H1 (cell line): ENCODE measurements around the gene SERPINB6. TPM values are rescaled to one million over a fixed set of nuclear protein-coding genes. Genes with fewer than 3 reads are reported as not detected.

ENCODE experiments used
- CTCF ChIA-PET: fragments of 300-600 bp; sonication (Branson Sonifier 250); formaldehyde crosslinking; loops from one replicate; lab custom pipeline; 2021; ENCODE audit not compliant: partially characterized antibody; lab: Charles Lee
- POLR2A ChIA-PET: fragments of 300-600 bp; sonication (Branson Sonifier 250); formaldehyde crosslinking; loops from one replicate; lab custom pipeline; 2021; ENCODE audit warnings: inconsistent platforms; ENCODE audit not compliant: partially characterized antibody; lab: Charles Lee
- DNase-seq, 2 experiments: peaks; one replicate each; pipeline versions ENCODE4 v3.0.0 to v3.0.0-alpha.2; 2010 to 2022; ENCODE audit warnings: low spot score in 2 of 2, low read depth in 1 of 2, mixed read lengths in 1 of 2
- FAIRE-seq: peaks from 2 replicates; lab custom pipeline; 2011; peaks lifted over from hg19 to GRCh38; lab: Jason Lieb, UNC
- H2AFZ ChIP-seq: 2 replicates; pipeline ENCODE4 v1.8.1; 2012; ENCODE audit warnings: low read length, inconsistent platforms
- H2AK5ac ChIP-seq: 2 replicates; pipeline ENCODE4 v1.6.1; 2013; ENCODE audit warnings: low read depth, low read length
- H2BK120ac ChIP-seq: replicated peaks from 2 replicates; pipeline ENCODE3; 2013; ENCODE audit warnings: low read depth, low read length, inconsistent platforms
- H2BK12ac ChIP-seq: 2 replicates; pipeline ENCODE4 v1.6.1; 2013; ENCODE audit warnings: low read depth, low read length
- H2BK15ac ChIP-seq: 2 replicates; pipeline ENCODE4 v1.6.1; 2013; ENCODE audit warnings: low read length
- H2BK20ac ChIP-seq: 2 replicates; pipeline ENCODE4 v1.6.1; 2013; ENCODE audit warnings: low read length
- H2BK5ac ChIP-seq: 2 replicates; pipeline ENCODE4 v1.6.1; 2013; ENCODE audit warnings: low read depth, low read length
- H3K14ac ChIP-seq: 2 replicates; pipeline ENCODE4 v1.6.1; 2013; ENCODE audit warnings: inconsistent platforms; ENCODE audit not compliant: insufficient read length
- H3K18ac ChIP-seq: 2 replicates; pipeline ENCODE4 v1.6.1; 2013; ENCODE audit warnings: low read length; ENCODE audit errors: extremely low read depth
- H3K23ac ChIP-seq: 2 replicates; pipeline ENCODE4 v1.6.1; 2013; ENCODE audit warnings: inconsistent platforms; ENCODE audit not compliant: insufficient read length
- H3K23me2 ChIP-seq: 2 replicates; pipeline ENCODE4 v1.6.1; 2013; ENCODE audit warnings: low read depth, low read length
- H3K27ac ChIP-seq: 2 replicates; pipeline ENCODE4 v1.6.1; 2011; ENCODE audit warnings: low read depth, low read length, inconsistent platforms
- H3K27me3 ChIP-seq, 4 experiments: replicated peaks in 1 of 4; 1 replicate in 1 of 4; 2 replicates in 3 of 4; pipeline versions ENCODE4 v1.6.1 to v1.8.1; 2011 to 2013; ENCODE audit warnings: low read length in 3 of 4, mild to moderate bottlenecking in 3 of 4, inconsistent platforms in 2 of 4, mixed read lengths in 2 of 4, moderate library complexity in 1 of 4; ENCODE audit not compliant: control insufficient read depth in 3 of 4, insufficient read depth in 3 of 4; ENCODE audit errors: extremely low read depth in 1 of 4
- H3K36me3 ChIP-seq, 4 experiments: 2 replicates each; pipeline versions ENCODE4 v1.6.1 to v1.8.1; 2011 to 2013; ENCODE audit warnings: mild to moderate bottlenecking in 4 of 4, low read length in 3 of 4, moderate library complexity in 2 of 4, control low read depth in 1 of 4, inconsistent platforms in 1 of 4; ENCODE audit not compliant: insufficient read depth in 4 of 4, control insufficient read depth in 2 of 4
- H3K4ac ChIP-seq: replicated peaks from 2 replicates; pipeline ENCODE3; 2013; ENCODE audit warnings: low read length, low read depth, mixed read lengths, inconsistent platforms; ENCODE audit not compliant: insufficient read length
- H3K4me1 ChIP-seq, 4 experiments: replicated peaks in 1 of 4; 1 replicate in 1 of 4; 2 replicates in 3 of 4; pipeline versions ENCODE4 v1.6.1 to v1.8.1; 2011 to 2013; ENCODE audit warnings: low read length in 3 of 4, inconsistent platforms in 2 of 4, mixed read lengths in 1 of 4; ENCODE audit not compliant: insufficient read depth in 4 of 4, control insufficient read depth in 3 of 4
- H3K4me2 ChIP-seq, 2 experiments: 2 replicates each; pipeline versions ENCODE4 v1.6.1 to v1.8.1; 2011 to 2013; ENCODE audit warnings: low read depth in 2 of 2, low read length in 2 of 2, control low read depth in 1 of 2, inconsistent platforms in 1 of 2, mild to moderate bottlenecking in 1 of 2; ENCODE audit not compliant: insufficient read depth in 1 of 2
- H3K4me3 ChIP-seq, 4 experiments: fragments of 200-600, 300-600 bp in 1 of 4; sonication (generic), shearing (Covaris generic), sonication (Bioruptor Twin) in 1 of 4; 2 replicates each; pipeline versions ENCODE4 v1.5.1 to v1.8.1; 2011 to 2016; ENCODE audit warnings: low read length in 4 of 4, low read depth in 3 of 4, control low read depth in 2 of 4, inconsistent platforms in 2 of 4, mild to moderate bottlenecking in 2 of 4, mixed read lengths in 1 of 4, moderate library complexity in 1 of 4; ENCODE audit not compliant: insufficient read depth in 2 of 4; ENCODE audit errors: extremely low read depth in 1 of 4
- H3K56ac ChIP-seq: replicated peaks from 2 replicates; pipeline ENCODE3; 2013; ENCODE audit warnings: low read depth, mild to moderate bottlenecking, mixed read lengths, low read length, inconsistent platforms; ENCODE audit not compliant: insufficient read length
- H3K79me1 ChIP-seq: 2 replicates; pipeline ENCODE4 v1.6.1; 2013; ENCODE audit warnings: low read depth, low read length, control low read depth
- H3K79me2 ChIP-seq, 2 experiments: 2 replicates each; pipeline versions ENCODE4 v1.6.1 to v1.8.1; 2012 to 2013; ENCODE audit warnings: low read length in 2 of 2, mild to moderate bottlenecking in 2 of 2, inconsistent platforms in 1 of 2; ENCODE audit not compliant: insufficient read depth in 2 of 2, control insufficient read depth in 1 of 2
- H3K9ac ChIP-seq, 4 experiments: replicated peaks in 1 of 4; 1 replicate in 1 of 4; 2 replicates in 3 of 4; pipeline versions ENCODE4 v1.6.1 to v1.8.1; 2011 to 2013; ENCODE audit warnings: low read depth in 3 of 4, low read length in 3 of 4, control low read depth in 2 of 4, mild to moderate bottlenecking in 2 of 4, moderate library complexity in 2 of 4, inconsistent platforms in 1 of 4; ENCODE audit errors: extremely low read depth in 1 of 4
- H3K9me3 ChIP-seq, 2 experiments: 2 replicates each; pipeline versions ENCODE4 v1.6.1 to v1.8.1; 2012 to 2013; ENCODE audit warnings: mild to moderate bottlenecking in 2 of 2, moderate library complexity in 2 of 2, control low read depth in 1 of 2, inconsistent platforms in 1 of 2, low read depth in 1 of 2, low read length in 1 of 2, mixed read lengths in 1 of 2; ENCODE audit not compliant: insufficient read depth in 2 of 2
- H4K20me1 ChIP-seq, 2 experiments: replicated peaks in 1 of 2; 2 replicates each; pipeline versions ENCODE3 to v1.8.1; 2011 to 2013; ENCODE audit warnings: inconsistent platforms in 2 of 2, low read length in 2 of 2, mild to moderate bottlenecking in 1 of 2; ENCODE audit not compliant: insufficient read depth in 2 of 2, control insufficient read depth in 1 of 2
- H4K5ac ChIP-seq: 2 replicates; pipeline ENCODE4 v1.6.1; 2013; ENCODE audit warnings: low read length, low read depth, mixed read lengths, inconsistent platforms; ENCODE audit not compliant: insufficient read length
- H4K8ac ChIP-seq: 2 replicates; pipeline ENCODE4 v1.8.0; 2013; ENCODE audit warnings: mild to moderate bottlenecking, moderate library complexity, low read length, inconsistent platforms; ENCODE audit not compliant: insufficient read depth; ENCODE audit errors: extremely low read depth
- H4K91ac ChIP-seq: replicated peaks from 2 replicates; pipeline ENCODE3; 2013; ENCODE audit warnings: low read length, mixed read lengths, inconsistent platforms; ENCODE audit not compliant: insufficient read length
- ASH2L ChIP-seq: fragments of 200-600, 300-600 bp; sonication (generic); IDR thresholded peaks from one replicate; pipeline ENCODE4 v1.7.1; 2017; ENCODE audit warnings: low read length
- ATF3 ChIP-seq: IDR thresholded peaks from 2 replicates; pipeline ENCODE4 v1.6.1; 2011; ENCODE audit warnings: low read depth, mild to moderate bottlenecking, low read length; ENCODE audit not compliant: insufficient read depth
- CREB1 ChIP-seq: IDR thresholded peaks from 2 replicates; pipeline ENCODE4 v1.6.1; 2012; ENCODE audit warnings: inconsistent platforms
- EZH2 ChIP-seq: fragments of 200-600 bp; sonication (generic); IDR thresholded peaks from 2 replicates; pipeline ENCODE4 v1.7.1; 2012; ENCODE audit warnings: low read depth, mild to moderate bottlenecking, moderate library complexity, low read length, inconsistent platforms; ENCODE audit not compliant: severe bottlenecking
- MAFK ChIP-seq: IDR thresholded peaks from 2 replicates; pipeline ENCODE4 v1.6.1; 2012; ENCODE audit warnings: low read depth, mild to moderate bottlenecking, improper control_type of control experiment, low read length
- POLR2AphosphoS5 ChIP-seq: IDR thresholded peaks from 2 replicates; pipeline ENCODE4 v1.6.1; 2011; ENCODE audit warnings: low read depth, low read length
- RFX5 ChIP-seq: IDR thresholded peaks from 2 replicates; pipeline ENCODE4 v1.6.1; 2011; ENCODE audit warnings: low read depth, low read length, improper control_type of control experiment, borderline replicate concordance
- RNF2 ChIP-seq: fragments of 200-900, 300-1000 bp; sonication (generic); IDR thresholded peaks from 2 replicates; pipeline ENCODE4 v1.7.1; 2016; ENCODE audit warnings: borderline replicate concordance, low read depth, mild to moderate bottlenecking, antibody characterized with exemption, low read length; ENCODE audit not compliant: poor library complexity, severe bottlenecking; ENCODE audit errors: missing control alignments
- SP2 ChIP-seq: IDR thresholded peaks from 2 replicates; pipeline ENCODE4 v1.6.1; 2012; ENCODE audit warnings: mild to moderate bottlenecking, low read length, inconsistent platforms
- SRF ChIP-seq: IDR thresholded peaks from 2 replicates; pipeline ENCODE4 v1.6.1; 2011; ENCODE audit warnings: mild to moderate bottlenecking, low read depth, low read length, moderate library complexity
- TAF7 ChIP-seq: optimal IDR thresholded peaks from 2 replicates; pipeline ENCODE3; 2011; ENCODE audit warnings: low read depth, mild to moderate bottlenecking, inconsistent platforms, low read length, moderate library complexity, borderline replicate concordance
- WGBS, 2 experiments: shearing (Covaris generic) in 1 of 2; methylation state at CpG; one replicate each; pipeline versions ENCODE4 v1.1.6 to v1.1.7; 2013 to 2015; ENCODE audit warnings: low lambda C conversion rate in 2 of 2, mixed read lengths in 2 of 2, inconsistent platforms in 1 of 2, low coverage in 1 of 2, missing lambda C conversion rate in 1 of 2; ENCODE audit not compliant: insufficient replicate concordance in 2 of 2, insufficient coverage in 1 of 2, insufficient read length in 1 of 2; ENCODE audit errors: extremely low coverage in 1 of 2, missing lambda C conversion rate in 1 of 2; 5-methylcytosine and 5-hydroxymethylcytosine counted together
- polyA plus RNA-seq, 7 experiments: library from polyadenylated mRNA; depleted of rRNA in 3 of 7; stranded (reverse) in 5 of 7; unstranded in 2 of 7; fragments of >200 nt in 5 of 7; fragments of 200-250 nt in 2 of 7; gene quantifications; 1 replicate in 5 of 7; 2 replicates in 1 of 7; 4 replicates in 1 of 7; pipeline versions ENCODE4 v1.2.1 to v1.2.3, GENCODE V29; 2011 to 2013; ENCODE audit warnings: missing spikeins in 2 of 7, mixed read lengths in 2 of 7
- total RNA-seq: library from RNA; stranded (reverse); fragmentation: NEBNext Ultra II Directional; extraction: Animal tissue kit (Norgen Biotek cat#: 25700); gene quantifications from 2 replicates; pipeline ENCODE4 v1.2.1, GENCODE V29; 2021

Gene SERPINB6
- total and polyA plus RNA-seq, 2 of the 8 experiments (the other 6 are each of a cell fraction or from before 2014, with no cell fraction given): 27.2 to 29.4 TPM

GRCh38 chr6:2913621-2914317 is 57.6 kb downstream of the SERPINB6 start:
- Histone ChIP-seq H3K23me2 (no peaks in the 10 kb centered on the region), H3K79me1 (no peaks in the 10 kb centered on the region), H3K9me3 (no peaks in the 10 kb centered on the region), H2AK5ac (0 out of 2 replicates have a peak overlapping the region, but pooled peaks have one; percentile 26), H3K4ac (no peak overlapping the region), H3K79me2 (no peaks in the 10 kb centered on the region), H2BK20ac (peak overlapping the region; percentile 74; the same call in 1 of the 2 replicates), H3K9ac (no peak overlapping the region; a peak in 1 of 7 replicates), H2BK120ac (peak overlapping the region; percentile 59), H3K27ac (no peak overlapping the region), H3K18ac (peak overlapping the region; percentile 20; the same call in 1 of the 2 replicates), H3K14ac (no peak overlapping the region), H3K4me1 (peaks cover 6 to 23% (median 21%) of the 10 kb centered on the region in 4 experiments), H3K27me3 (no peaks in the 10 kb centered on the region), H3K36me3 (no peaks in the 10 kb centered on the region), H3K4me3 (no peak overlapping the region), H2BK15ac (no peak overlapping the region), H3K56ac (no peak overlapping the region), H4K8ac (no peak overlapping the region), H2AFZ (no peak overlapping the region), H2BK5ac (peak overlapping the region; percentile 18; the same call in 1 of the 2 replicates), H4K20me1 (no peaks in the 10 kb centered on the region), H4K5ac (peak overlapping the region; percentile 8), H3K4me2 (no peak overlapping the region), H2BK12ac (peak overlapping the region; percentile 88), H3K23ac (no peak overlapping the region), H4K91ac (peak overlapping the region; percentile 45)
- CTCF ChIA-PET: interaction anchor here (0.6 to 6.3 kb wide), 16 partner anchors 10 to 222 kb away, joined by 3 to 64 read pairs (median 6); no protein-coding TSS in a partner anchor
- POLR2A ChIA-PET: interaction anchor here (0.7 to 3.9 kb wide), 10 partner anchors 8 to 203 kb away, joined by 3 to 13 read pairs (median 4); partner anchors contain the start of gene SERPINB9
- FAIRE-seq: no peak
- DNase-seq: no peak
- no peak for TF ChIP-seq SRF
- TF ChIP-seq ASH2L: no peak
- TF ChIP-seq POLR2AphosphoS5: no peak
- no peak for TF ChIP-seq EZH2
- TF ChIP-seq MAFK: no peak
- TF ChIP-seq SP2: no peak
- TF ChIP-seq TAF7: no peak
- no peak for TF ChIP-seq RFX5
- no peak for TF ChIP-seq CREB1
- no peak for TF ChIP-seq ATF3
- TF ChIP-seq RNF2: no peak
- 92% methylated on average over 11 of the region's 11 CpGs; no CpG with 5 or more reads in 1 of the 2 experiments for WGBS, 2 experiments
